HCT116 (cell line): ENCODE measurements around the gene BORCS8. TPM values are rescaled to one million over a fixed set of nuclear protein-coding genes. Genes with fewer than 3 reads are reported as not detected.

Experiments used
- ATAC-seq: fragments of 200-7000 bp; cut with Tn5 transposase; 2 replicates; pipeline ENCODE4 v1.9.1; 2020; ENCODE audit warnings: mild to moderate bottlenecking, moderate library complexity
- BruUV-seq: library from RNA; stranded (reverse); fragments of 400-500 nt; replicated peaks from 2 replicates; lab custom pipeline; 2021; lab: Mats Ljungman, UMichigan
- CTCF ChIA-PET: fragments of 300-600 bp; sonication (Branson Sonifier 250); formaldehyde crosslinking; loops from one replicate; lab custom pipeline; 2021; ENCODE audit warnings: antibody characterized with exemption; lab: Charles Lee
- POLR2A ChIA-PET: fragments of 300-600, 350-600 bp; sonication (Branson Sonifier 250); formaldehyde crosslinking; loops from one replicate; lab custom pipeline; 2021; ENCODE audit warnings: antibody characterized with exemption; lab: Charles Lee
- RAD21 ChIA-PET, 2 experiments: fragments of 300-600 bp; sonication (Branson Sonifier 250); formaldehyde crosslinking; loops; one replicate each; lab custom pipeline; 2023; ENCODE audit warnings: low total read pairs in 2 of 2; ENCODE audit not compliant: uncharacterized antibody in 2 of 2, unreplicated experiment in 2 of 2, low non-redundant PET in 1 of 2; lab: Charles Lee
- DNase-seq: peaks from one replicate; pipeline ENCODE4 v3.0.0-alpha.2; 2010; ENCODE audit warnings: low read depth, low spot score
- H2AFZ ChIP-seq: fragments of 200-600 bp; shearing (Covaris generic), sonication (generic); 2 replicates; pipeline ENCODE4 v1.6.1; 2017; ENCODE audit warnings: low read depth, mixed run types, mixed read lengths, antibody characterized with exemption, low read length; ENCODE audit not compliant: poor library complexity, severe bottlenecking
- H3K27ac ChIP-seq: 2 replicates; pipeline ENCODE4 v1.5.1; 2012; ENCODE audit warnings: low read depth, low read length
- H3K27me3 ChIP-seq: fragments of 200-600 bp; sonication (generic); 2 replicates; pipeline ENCODE4 v1.6.1; 2016; ENCODE audit warnings: mixed run types, low read length, mixed read lengths; ENCODE audit not compliant: insufficient read depth
- H3K36me3 ChIP-seq, 2 experiments: fragments of 200-500 bp in 1 of 2; fragments of 200-600 bp in 1 of 2; sonication (Bioruptor generic) in 1 of 2; sonication (generic) in 1 of 2; 2 replicates each; pipeline versions ENCODE4 v1.5.1 to v1.6.1; 2014 to 2016; ENCODE audit warnings: low read length in 2 of 2, inconsistent platforms in 1 of 2, mixed read lengths in 1 of 2, mixed run types in 1 of 2; ENCODE audit not compliant: insufficient read depth in 2 of 2, control insufficient read depth in 1 of 2
- H3K4me1 ChIP-seq, 2 experiments: fragments of 200-600 bp in 1 of 2; sonication (generic) in 1 of 2; 2 replicates each; pipeline versions ENCODE4 v1.5.1 to v1.6.1; 2012 to 2017; ENCODE audit warnings: low read length in 2 of 2, inconsistent platforms in 1 of 2, mild to moderate bottlenecking in 1 of 2, mixed read lengths in 1 of 2, mixed run types in 1 of 2, moderate library complexity in 1 of 2; ENCODE audit not compliant: insufficient read depth in 2 of 2, control insufficient read depth in 1 of 2
- H3K4me2 ChIP-seq: fragments of 200-600 bp; sonication (generic); 2 replicates; pipeline ENCODE4 v1.6.1; 2017; ENCODE audit warnings: mixed run types, low read length, mixed read lengths
- H3K4me3 ChIP-seq, 2 experiments: fragments of 200-600 bp in 1 of 2; sonication (generic) in 1 of 2; replicated peaks in 1 of 2; 2 replicates each; pipeline ENCODE4 v1.5.1; 2011 to 2016; ENCODE audit warnings: low read length in 2 of 2, control low read depth in 1 of 2, low read depth in 1 of 2, mild to moderate bottlenecking in 1 of 2, mixed read lengths in 1 of 2, mixed run types in 1 of 2
- H3K79me2 ChIP-seq: fragments of 200-600 bp; sonication (generic); 2 replicates; pipeline ENCODE4 v1.6.1; 2017; ENCODE audit warnings: mild to moderate bottlenecking, mixed run types, low read length, moderate library complexity, mixed read lengths; ENCODE audit not compliant: insufficient read depth
- H3K9ac ChIP-seq: fragments of 200-600 bp; sonication (generic); 2 replicates; pipeline ENCODE4 v1.6.1; 2016; ENCODE audit warnings: low read length, mixed read lengths
- H3K9me2 ChIP-seq: fragments of 200-600 bp; sonication (generic), shearing (Covaris generic); 2 replicates; pipeline ENCODE4 v1.6.1; 2017; ENCODE audit warnings: mixed run types, mild to moderate bottlenecking, moderate library complexity; ENCODE audit not compliant: insufficient read depth
- H3K9me3 ChIP-seq, 2 experiments: fragments of 200-500 bp in 1 of 2; fragments of 200-600 bp in 1 of 2; sonication (Bioruptor generic) in 1 of 2; sonication (generic) in 1 of 2; 2 replicates each; pipeline ENCODE4 v1.6.1; 2014 to 2017; ENCODE audit warnings: low read length in 2 of 2, mixed read lengths in 2 of 2, inconsistent platforms in 1 of 2, low read depth in 1 of 2, mild to moderate bottlenecking in 1 of 2, mixed run types in 1 of 2, moderate library complexity in 1 of 2; ENCODE audit not compliant: control insufficient read depth in 1 of 2, insufficient read depth in 1 of 2
- H4K20me1 ChIP-seq: fragments of 200-600 bp; sonication (generic), shearing (Covaris generic); 2 replicates; pipeline ENCODE4 v1.6.1; 2017; ENCODE audit warnings: mixed run types, mild to moderate bottlenecking, moderate library complexity; ENCODE audit not compliant: insufficient read depth
- ATF3 ChIP-seq: IDR thresholded peaks from 2 replicates; pipeline ENCODE4 v1.6.1; 2012
- CBX3 ChIP-seq: IDR thresholded peaks from 2 replicates; pipeline ENCODE4 v1.6.1; 2012; ENCODE audit warnings: low read depth
- CTCF ChIP-seq, 3 experiments: fragments of 200-600 bp in 1 of 3; sonication (generic) in 1 of 3; IDR thresholded peaks in 2 of 3; conservative IDR thresholded peaks in 1 of 3; 2 replicates each; pipeline ENCODE4 v1.5.1; 2012 to 2017; ENCODE audit warnings: low read depth in 2 of 3, low read length in 2 of 3, antibody characterized with exemption in 1 of 3, borderline replicate concordance in 1 of 3, control low read depth in 1 of 3, mild to moderate bottlenecking in 1 of 3, mixed read lengths in 1 of 3, mixed run types in 1 of 3, moderate library complexity in 1 of 3; ENCODE audit not compliant: insufficient read depth in 1 of 3
- EGR1 ChIP-seq: IDR thresholded peaks from 2 replicates; pipeline ENCODE4 v1.6.1; 2012; ENCODE audit warnings: low read depth
- EZH2 ChIP-seq: fragments of 200-600 bp; sonication (generic); IDR thresholded peaks from 2 replicates; pipeline ENCODE4 v1.6.1; 2017; ENCODE audit warnings: antibody characterized with exemption, mixed run types
- EZH2phosphoT487 ChIP-seq: fragments of 200-600 bp; IDR thresholded peaks from 2 replicates; pipeline ENCODE4 v1.6.1; 2018; ENCODE audit warnings: antibody characterized with exemption, borderline replicate concordance
- FOSL1 ChIP-seq: IDR thresholded peaks from 2 replicates; pipeline ENCODE4 v1.6.1; 2012; ENCODE audit warnings: low read depth
- MAX ChIP-seq: IDR thresholded peaks from 2 replicates; pipeline ENCODE4 v1.6.1; 2012
- POLR2A ChIP-seq: IDR thresholded peaks from 2 replicates; pipeline ENCODE4 v1.7.0; 2011; ENCODE audit warnings: borderline replicate concordance; ENCODE audit not compliant: insufficient read depth, insufficient read length; ENCODE audit errors: extremely low read depth
- POLR2AphosphoS5 ChIP-seq: IDR thresholded peaks from 2 replicates; pipeline ENCODE4 v1.6.1; 2011; ENCODE audit warnings: mild to moderate bottlenecking, low read depth, low read length, moderate library complexity
- RAD21 ChIP-seq: IDR thresholded peaks from 2 replicates; pipeline ENCODE4 v1.6.1; 2012; ENCODE audit warnings: low read depth, mild to moderate bottlenecking
- REST ChIP-seq: IDR thresholded peaks from 2 replicates; pipeline ENCODE4 v1.6.1; 2012; ENCODE audit warnings: low read depth
- SRF ChIP-seq: IDR thresholded peaks from 2 replicates; pipeline ENCODE4 v1.6.1; 2012; ENCODE audit warnings: low read depth
- YY1 ChIP-seq: IDR thresholded peaks from 2 replicates; pipeline ENCODE4 v1.6.1; 2011; ENCODE audit warnings: low read length, low read depth, moderate library complexity, mild to moderate bottlenecking; ENCODE audit not compliant: insufficient replicate concordance; ENCODE audit errors: extremely low read depth
- ZBTB33 ChIP-seq: IDR thresholded peaks from 2 replicates; pipeline ENCODE4 v1.6.1; 2011; ENCODE audit warnings: mild to moderate bottlenecking, low read length, moderate library complexity; ENCODE audit not compliant: insufficient replicate concordance; ENCODE audit errors: extremely low read depth
- intact Hi-C: fragments of 100-400 bp; cut with micrococcal nuclease; formaldehyde crosslinking; loops from 2 replicates; pipeline ENCODE4 v1.10.0; 2022
- total RNA-seq: library from RNA; stranded (reverse); gene quantifications from one replicate; pipeline ENCODE4 v1.2.1, GENCODE V29; 2021; ENCODE audit not compliant: unreplicated experiment

Gene BORCS8
- total RNA-seq, 1 experiment from 2014 or later = 17.1 TPM

- no peak for DNase-seq
- Histone ChIP-seq H2AFZ (no peak overlapping the region), H3K9me3 (no peaks in the 10 kb centered on the region), H3K27ac (no peak overlapping the region), H3K9me2 (no peaks in the 10 kb centered on the region)
- RAD21 ChIA-PET = no interaction called here
- TF ChIP-seq EZH2 (no peak), POLR2AphosphoS5 (no peak), REST (no peak), YY1 (no peak), ZBTB33 (no peak), EGR1 (no peak), RAD21 (no peak), CBX3 (no peak), MAX (no peak), FOSL1 (no peak), SRF (no peak), ATF3 (no peak), POLR2A (no peak), CTCF (IDR thresholded peaks at IDR 0.05 in 2 of 3, conservative IDR thresholded peaks at IDR 0.05 in 1 of 3; ENCODE audit: borderline replicate concordance in 1 of 3, insufficient read depth in 1 of 3, low read depth in 2 of 3, low read length in 2 of 3) (no peak), EZH2phosphoT487 (no peak)
- TF ChIP-seq, all 23 proteins: peak for 0
- H3K4me1 ChIP-seq = peaks cover 9 to 10% of the 10 kb centered on the region in 2 experiments; a peak in 3 of 4 replicates
- TSS peak; percentile 31 for BruUV-seq
- no peaks in the 10 kb centered on the region for H3K27me3 ChIP-seq
- H4K20me1 ChIP-seq = no peaks in the 10 kb centered on the region
- no peaks in the 10 kb centered on the region for H3K79me2 ChIP-seq
- H3K36me3 ChIP-seq = no peaks in the 10 kb centered on the region
- H3K4me2 ChIP-seq = no peak overlapping the region
- no peak for ATAC-seq
- CTCF ChIA-PET = no interaction called here
- intact Hi-C loops = no loop called here
- POLR2A ChIA-PET = no interaction called here
- no peak overlapping the region for H3K4me3 ChIP-seq
- H3K9ac ChIP-seq = no peak overlapping the region
Measured at GRCh38 chr19:19167612-19168011, 24.3 kb downstream of the BORCS8 start.
